ENCODE measurements around the gene ZNF532. TPM values are rescaled to one million over a fixed set of nuclear protein-coding genes. Genes with fewer than 3 reads are reported as not detected.
A peak's percentile ranks its signal among the peaks of the same experiment; 100 is the strongest.

The ZNF532 gene
- total and polyA plus RNA-seq, 5 donors, result 21.1 to 87.9 (median 72.4) TPM

GRCh38 chr18:58870130-58870529 lies 5.5 kb downstream of the ZNF532 start:
- WGBS, result 61% methylated on average over 5 of the region's 5 CpGs
- Histone ChIP-seq H3K4me1 (ENCODE audit: control insufficient read depth, insufficient read depth, low read length) (peaks cover 28% of the 10 kb centered on the region), H3K9me3 (ENCODE audit: control insufficient read depth, low read length) (no peaks in the 10 kb centered on the region), H3K27ac (ENCODE audit: low read length) (no peak overlapping the region), H3K27me3 (ENCODE audit: control insufficient read depth, insufficient read depth) (no peaks in the 10 kb centered on the region), H3K4me3 (ENCODE audit: low read length) (no peak overlapping the region)
- ATAC-seq, result no peak
- DNase-seq, result no peak
- intact Hi-C loops (cut with DNase I), result no loop called here

- Histone ChIP-seq H3K27me3 (ENCODE audit: control insufficient read depth, insufficient read depth) (no peaks in the 10 kb centered on the region), H3K4me3 (ENCODE audit: low read length) (no peak overlapping the region), H3K9me3 (ENCODE audit: control insufficient read depth, low read length) (no peaks in the 10 kb centered on the region), H3K4me1 (ENCODE audit: control insufficient read depth, insufficient read depth, low read length) (peaks cover 27% of the 10 kb centered on the region), H3K27ac (ENCODE audit: low read length) (no peak overlapping the region)
- 67% methylated on average over 2 of the region's 2 CpGs for WGBS
- ATAC-seq, result no peak
- intact Hi-C loops (cut with DNase I), result no loop called here
- no peak for DNase-seq
Observed at GRCh38 chr18:58870621-58871020, 5.9 kb downstream of the ZNF532 start.

DNA sequence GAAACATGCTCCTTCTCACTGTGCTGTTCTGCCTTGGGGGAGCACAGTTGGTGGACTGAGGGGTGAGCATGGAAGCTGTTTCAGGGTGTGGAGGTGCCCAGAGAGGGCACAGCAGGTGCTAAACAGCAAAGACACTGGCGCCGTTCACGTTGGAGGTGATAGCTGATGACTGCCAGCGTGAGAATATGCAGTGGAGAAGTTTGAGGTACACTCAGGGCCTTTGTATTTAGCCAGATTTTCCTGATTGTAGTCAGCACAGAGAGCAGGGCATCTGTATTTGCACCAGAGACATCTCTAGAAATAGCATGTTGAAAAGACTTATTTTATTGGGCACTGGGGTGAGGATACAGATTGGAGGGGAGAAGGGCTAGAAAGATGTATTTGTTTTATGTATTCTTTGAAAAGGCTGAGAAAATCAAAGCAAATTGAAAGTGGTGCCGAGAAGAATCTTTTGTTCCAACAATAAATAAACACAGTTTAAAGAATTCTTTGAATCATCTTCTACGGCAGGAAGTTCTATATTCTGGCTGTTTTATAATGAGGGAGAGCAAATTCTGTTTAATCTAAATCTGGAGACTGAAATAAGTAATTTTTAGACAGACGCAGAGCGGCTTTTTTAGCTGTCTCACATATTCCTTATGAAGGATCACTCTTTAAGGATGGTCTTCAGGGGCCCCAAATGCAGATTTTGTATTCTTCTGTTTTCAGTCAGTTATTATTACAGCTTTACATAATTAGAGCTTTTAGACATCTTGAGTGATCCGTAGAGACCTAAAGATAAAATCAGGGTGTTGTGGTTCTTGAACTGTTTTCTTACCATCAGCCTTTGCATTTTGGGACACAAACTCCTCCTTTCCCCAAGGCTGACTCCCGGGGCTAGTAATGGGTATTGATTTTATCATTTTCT lies 7.1 kb downstream of the ZNF532 start:
- no peak overlapping the region for H3K4me3 ChIP-seq (ENCODE audit: low read length)
- ATAC-seq (no peak), DNase-seq (no peak)
- intact Hi-C loops (cut with DNase I), result no loop called here
- H3K27me3 ChIP-seq (ENCODE audit: control insufficient read depth, insufficient read depth), result no peaks in the 10 kb centered on the region
- peak overlapping the region; percentile 48 for H3K27ac ChIP-seq (ENCODE audit: low read length)
- H3K4me1 ChIP-seq (ENCODE audit: control insufficient read depth, insufficient read depth, low read length), result peaks cover 18% of the 10 kb centered on the region
- H3K9me3 ChIP-seq (ENCODE audit: control insufficient read depth, low read length), result no peaks in the 10 kb centered on the region
- WGBS, result 59% methylated on average over 10 of the region's 10 CpGs

DNA sequence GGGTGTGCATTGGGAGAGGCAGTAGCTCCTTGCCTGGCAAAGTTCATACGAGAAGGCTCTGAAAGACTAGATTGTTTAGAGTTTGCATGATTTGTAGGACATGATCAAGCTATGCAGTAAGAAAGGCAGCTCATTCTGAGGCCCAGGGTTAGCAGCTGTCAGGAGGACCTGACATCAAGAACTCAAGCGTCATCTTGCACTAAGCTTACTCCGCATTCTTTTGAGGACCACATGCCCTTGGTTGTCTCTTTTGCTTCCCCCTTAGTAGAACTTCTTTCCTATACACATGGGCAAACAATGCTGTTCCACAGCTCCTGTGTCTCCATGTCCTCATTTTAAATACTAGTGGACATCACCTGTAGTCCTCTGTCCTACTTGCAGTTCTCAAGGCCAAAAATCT lies 14.0 kb downstream of the ZNF532 start:
- Histone ChIP-seq H3K4me1 (ENCODE audit: control insufficient read depth, insufficient read depth, low read length) (peaks cover 6% of the 10 kb centered on the region), H3K27me3 (ENCODE audit: control insufficient read depth, insufficient read depth) (no peaks in the 10 kb centered on the region), H3K9me3 (ENCODE audit: control insufficient read depth, low read length) (no peaks in the 10 kb centered on the region), H3K4me3 (ENCODE audit: low read length) (no peak overlapping the region), H3K27ac (ENCODE audit: low read length) (no peak overlapping the region)
- ATAC-seq (no peak), DNase-seq (no peak)
- intact Hi-C loops (cut with DNase I), result no loop called here
- WGBS, result 92% methylated on average over 3 of the region's 3 CpGs

DNA sequence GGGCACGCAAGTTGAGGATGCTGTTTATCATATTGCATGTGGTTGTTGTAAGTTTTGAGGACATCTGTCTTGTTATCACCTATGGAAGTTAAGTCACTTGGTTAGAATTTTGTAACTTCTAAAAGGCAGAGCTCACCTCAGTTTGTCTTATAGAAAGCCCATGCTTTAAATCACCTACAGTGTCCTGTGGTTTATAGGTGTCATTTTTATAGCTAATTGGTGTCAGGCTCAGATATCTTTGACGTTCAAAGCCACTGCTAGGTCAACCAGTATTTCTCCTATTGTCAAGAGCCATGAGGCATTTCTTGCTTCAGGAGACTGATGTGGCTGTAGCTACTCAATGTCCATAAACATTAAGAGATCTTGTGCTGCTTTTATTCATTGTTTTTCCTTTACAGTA lies 16.8 kb downstream of the ZNF532 start:
- no peak overlapping the region for H3K4me3 ChIP-seq (ENCODE audit: low read length)
- H3K4me1 ChIP-seq (ENCODE audit: control insufficient read depth, insufficient read depth, low read length), result peaks cover 6% of the 10 kb centered on the region
- H3K27me3 ChIP-seq (ENCODE audit: control insufficient read depth, insufficient read depth), result no peaks in the 10 kb centered on the region
- no peak overlapping the region for H3K27ac ChIP-seq (ENCODE audit: low read length)
- 70% methylated on average over 2 of the region's 2 CpGs for WGBS
- DNase-seq (no peak), ATAC-seq (no peak)
- intact Hi-C loops (cut with DNase I), result no loop called here
- no peaks in the 10 kb centered on the region for H3K9me3 ChIP-seq (ENCODE audit: control insufficient read depth, low read length)

DNA sequence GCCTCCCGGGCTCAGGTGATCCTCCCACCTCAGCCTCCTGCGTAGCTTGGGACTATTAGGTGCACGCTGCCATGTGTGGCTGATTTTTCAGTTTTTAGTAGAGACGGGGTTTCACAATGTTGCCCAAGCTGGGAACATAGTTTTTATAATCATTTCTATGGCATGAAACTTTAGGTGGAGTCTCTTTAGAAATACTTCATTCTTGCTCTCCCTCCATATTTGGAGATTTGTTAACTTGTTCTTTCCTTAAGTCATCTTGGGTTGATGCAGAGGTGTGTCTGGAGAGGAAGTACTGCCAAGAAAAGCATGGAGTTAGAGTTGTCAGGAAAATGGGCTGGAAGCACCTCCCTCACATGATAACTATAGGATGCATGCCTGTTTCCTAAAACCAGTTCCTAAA lies 17.4 kb downstream of the ZNF532 start:
- Histone ChIP-seq H3K4me3 (ENCODE audit: low read length) (no peak overlapping the region), H3K4me1 (ENCODE audit: control insufficient read depth, insufficient read depth, low read length) (peaks cover 5% of the 10 kb centered on the region), H3K9me3 (ENCODE audit: control insufficient read depth, low read length) (no peaks in the 10 kb centered on the region), H3K27me3 (ENCODE audit: control insufficient read depth, insufficient read depth) (no peaks in the 10 kb centered on the region), H3K27ac (ENCODE audit: low read length) (no peak overlapping the region)
- peak in 1 of 2 donors; percentile 45 for ATAC-seq
- 92% methylated on average over 4 of the region's 4 CpGs for WGBS
- intact Hi-C loops (cut with DNase I), result no loop called here
- DNase-seq, result no peak

DNA sequence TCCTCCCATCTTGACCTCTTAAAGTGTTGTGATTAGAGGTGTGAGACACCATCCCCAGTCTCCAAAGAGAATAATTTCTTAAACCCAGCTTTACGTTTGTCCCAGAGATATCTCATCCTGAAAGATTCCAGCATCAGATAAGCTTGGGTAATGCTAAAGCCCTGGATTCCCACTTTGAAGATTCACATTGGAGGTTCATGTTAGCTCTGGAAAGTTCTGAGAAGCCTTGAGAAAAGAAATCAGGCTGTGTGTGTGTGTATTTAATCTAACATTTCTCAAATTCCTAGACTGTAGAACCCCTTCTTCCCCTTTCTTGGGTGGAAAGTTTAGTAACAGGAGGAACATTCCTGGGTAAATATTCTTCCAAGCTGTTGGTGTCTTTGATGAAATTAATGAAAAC lies 18.0 kb downstream of the ZNF532 start:
- ATAC-seq, result no peak

DNA sequence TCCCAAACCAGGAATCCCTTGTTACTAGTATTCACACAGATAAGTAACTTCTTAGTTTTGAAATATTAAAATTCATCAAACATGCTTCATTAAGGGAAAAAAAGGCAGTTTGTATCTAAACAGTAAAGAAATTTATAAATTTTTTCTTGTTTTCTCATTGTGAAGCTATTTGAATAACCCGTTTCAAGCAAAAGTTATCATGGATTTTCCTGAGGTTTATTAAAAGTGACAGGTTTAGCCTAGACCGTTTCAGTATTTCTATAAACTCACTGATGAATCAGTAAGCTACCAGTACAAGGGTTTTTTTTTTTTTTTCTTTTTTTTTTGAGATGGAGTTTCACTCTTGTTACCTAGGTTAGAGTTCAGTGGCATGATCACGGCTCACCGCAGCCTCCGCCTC lies 20.0 kb downstream of the ZNF532 start:
- H3K27me3 ChIP-seq (ENCODE audit: control insufficient read depth, insufficient read depth), result no peaks in the 10 kb centered on the region
- intact Hi-C loops (cut with DNase I), result no loop called here
- 93% methylated on average over 5 of the region's 5 CpGs for whole genome bisulfite sequencing
- H3K9me3 ChIP-seq (ENCODE audit: control insufficient read depth, low read length), result no peaks in the 10 kb centered on the region
- no peaks in the 10 kb centered on the region for H3K4me1 ChIP-seq (ENCODE audit: control insufficient read depth, insufficient read depth, low read length)
- no peak overlapping the region for H3K27ac ChIP-seq (ENCODE audit: low read length)
- ATAC-seq (no peak), DNase-seq (no peak)
- no peak overlapping the region for H3K4me3 ChIP-seq (ENCODE audit: low read length)

More for the DNA sequence above, 18.0 kb downstream of the ZNF532 start:
- 20% methylated on average over 1 of the region's 1 CpG for WGBS
- Histone ChIP-seq H3K27me3 (ENCODE audit: control insufficient read depth, insufficient read depth) (no peaks in the 10 kb centered on the region), H3K4me1 (ENCODE audit: control insufficient read depth, insufficient read depth, low read length) (peaks cover 2% of the 10 kb centered on the region), H3K4me3 (ENCODE audit: low read length) (no peak overlapping the region), H3K27ac (ENCODE audit: low read length) (no peak overlapping the region), H3K9me3 (ENCODE audit: control insufficient read depth, low read length) (no peaks in the 10 kb centered on the region)
- DNase-seq, result no peak
- intact Hi-C loops (cut with DNase I), result no loop called here

GRCh38 chr18:58886431-58886830 lies 21.8 kb downstream of the ZNF532 start:
- H3K4me1 ChIP-seq (ENCODE audit: control insufficient read depth, insufficient read depth, low read length), result no peaks in the 10 kb centered on the region
- no peaks in the 10 kb centered on the region for H3K27me3 ChIP-seq (ENCODE audit: control insufficient read depth, insufficient read depth)
- DNase-seq (no peak), ATAC-seq (no peak)
- intact Hi-C loops (cut with DNase I), result no loop called here
- no peaks in the 10 kb centered on the region for H3K9me3 ChIP-seq (ENCODE audit: control insufficient read depth, low read length)
- H3K27ac ChIP-seq (ENCODE audit: low read length), result no peak overlapping the region
- 51% methylated on average over 3 of the region's 3 CpGs for WGBS
- no peak overlapping the region for H3K4me3 ChIP-seq (ENCODE audit: low read length)

DNA sequence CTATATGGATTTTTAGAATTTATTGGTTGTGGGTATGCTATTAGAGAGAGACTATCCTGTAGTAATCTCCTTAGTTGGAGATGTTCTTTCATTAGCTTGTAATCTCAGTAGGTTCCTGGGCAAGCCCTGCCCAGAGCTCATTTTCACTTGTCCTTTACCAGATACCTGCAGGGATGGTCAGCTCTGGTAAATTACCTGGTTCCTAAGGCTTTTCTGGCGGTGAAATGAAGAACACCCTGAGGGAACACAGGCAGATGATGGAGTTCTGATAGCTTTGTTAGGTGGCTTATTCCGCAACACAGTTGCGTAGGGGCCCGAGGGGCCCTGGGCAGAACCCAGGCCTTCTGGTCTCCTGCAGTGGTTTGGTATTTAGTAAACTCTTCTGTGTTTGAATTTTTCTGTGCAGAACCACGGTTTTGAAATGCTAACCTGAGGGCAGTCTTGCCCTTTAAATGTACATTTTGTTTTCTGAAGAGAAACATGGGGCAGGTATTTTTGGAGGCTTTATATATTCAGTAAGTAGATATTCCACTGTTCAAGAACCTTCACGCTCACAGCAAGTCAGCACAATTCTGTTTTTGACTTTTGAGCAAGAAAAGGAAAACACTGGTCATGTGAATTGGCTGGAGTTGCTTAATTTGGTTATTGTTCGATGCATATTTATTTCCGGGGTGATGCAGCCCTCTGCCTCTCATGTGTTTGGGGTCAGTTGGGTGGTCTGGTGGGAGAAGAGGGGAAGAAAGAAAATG lies 22.4 kb downstream of the ZNF532 start:
- no peak overlapping the region for H3K4me3 ChIP-seq (ENCODE audit: low read length)

GRCh38 chr18:58887613-58887963 lies 22.9 kb downstream of the ZNF532 start:
- Histone ChIP-seq H3K4me3 (ENCODE audit: low read length) (no peak overlapping the region), H3K4me1 (ENCODE audit: control insufficient read depth, insufficient read depth, low read length) (peaks cover 2% of the 10 kb centered on the region), H3K27me3 (ENCODE audit: control insufficient read depth, insufficient read depth) (no peaks in the 10 kb centered on the region), H3K9me3 (ENCODE audit: control insufficient read depth, low read length) (no peaks in the 10 kb centered on the region), H3K27ac (ENCODE audit: low read length) (peak overlapping the region; percentile 92)
- DNase-seq, result peak; percentile 78 to 88 (median 88)
- ATAC-seq, result peak; percentile 93 to 94
- 27% methylated on average over 10 of the region's 10 CpGs for WGBS
- intact Hi-C loops (cut with DNase I), result no loop called here

More for the DNA sequence above, 22.4 kb downstream of the ZNF532 start:
- H3K4me1 ChIP-seq (ENCODE audit: control insufficient read depth, insufficient read depth, low read length), result peaks cover 2% of the 10 kb centered on the region
- 50% methylated on average over 8 of the region's 8 CpGs for WGBS
- DNase-seq (no peak), ATAC-seq (peak; percentile 18 to 22)
- intact Hi-C loops (cut with DNase I), result no loop called here
- H3K27ac ChIP-seq (ENCODE audit: low read length), result peak overlapping the region; percentile 92
- H3K27me3 ChIP-seq (ENCODE audit: control insufficient read depth, insufficient read depth), result no peaks in the 10 kb centered on the region
- no peaks in the 10 kb centered on the region for H3K9me3 ChIP-seq (ENCODE audit: control insufficient read depth, low read length)
